KMS-11 (cell line): ENCODE measurements around the gene ZNF697.

Source experiments
- H2AFZ ChIP-seq: fragments of 200-600 bp; sonication (generic); 2 replicates; pipeline ENCODE4 v1.6.1; 2016; ENCODE audit warnings: antibody characterized with exemption, mixed run types, low read depth
- H3K27ac ChIP-seq: fragments of 200-600 bp; sonication (generic); 2 replicates; pipeline ENCODE4 v1.6.1; 2016; ENCODE audit warnings: mild to moderate bottlenecking, mixed run types
- H3K27me3 ChIP-seq: fragments of 200-600 bp; sonication (generic); 2 replicates; pipeline ENCODE4 v1.6.1; 2017; ENCODE audit warnings: mild to moderate bottlenecking, low read depth, mixed run types, moderate library complexity; ENCODE audit not compliant: insufficient read depth
- H3K36me3 ChIP-seq: fragments of 200-600 bp; sonication (generic); 2 replicates; pipeline ENCODE4 v1.6.1; 2017; ENCODE audit warnings: mild to moderate bottlenecking, mixed run types; ENCODE audit not compliant: insufficient read depth
- H3K4me1 ChIP-seq: fragments of 200-600 bp; sonication (generic); 2 replicates; pipeline ENCODE4 v1.6.1; 2016; ENCODE audit warnings: mild to moderate bottlenecking, low read depth, mixed run types; ENCODE audit not compliant: poor library complexity, severe bottlenecking
- H3K4me2 ChIP-seq: fragments of 200-600 bp; sonication (generic); 2 replicates; pipeline ENCODE4 v1.7.0; 2016; ENCODE audit warnings: mild to moderate bottlenecking, mixed run types
- H3K4me3 ChIP-seq: fragments of 200-600 bp; sonication (generic); IDR thresholded peaks from 2 replicates; pipeline ENCODE4 v1.6.1; 2017; ENCODE audit warnings: low read depth, low read length, mixed read lengths; ENCODE audit not compliant: insufficient read depth
- H3K79me2 ChIP-seq: fragments of 200-600 bp; sonication (generic); 2 replicates; pipeline ENCODE4 v1.6.1; 2016; ENCODE audit warnings: low read depth, mixed run types; ENCODE audit not compliant: insufficient read depth
- H3K9ac ChIP-seq: fragments of 200-600 bp; sonication (generic); 2 replicates; pipeline ENCODE4 v1.6.1; 2016; ENCODE audit warnings: mild to moderate bottlenecking, mixed run types
- H4K20me1 ChIP-seq: fragments of 200-600 bp; sonication (generic); 2 replicates; pipeline ENCODE4 v1.6.1; 2016; ENCODE audit warnings: mild to moderate bottlenecking, mixed run types; ENCODE audit not compliant: insufficient read depth
- TF ChIP-seq, protein P1 (sequence below): fragments of 200-600 bp; sonication (generic); conservative IDR thresholded peaks from 2 replicates; pipeline ENCODE4 v1.6.1; 2017; ENCODE audit warnings: low read depth, mild to moderate bottlenecking, antibody characterized with exemption, low read length, moderate library complexity, mixed read lengths

Gene ZNF697

DNA sequence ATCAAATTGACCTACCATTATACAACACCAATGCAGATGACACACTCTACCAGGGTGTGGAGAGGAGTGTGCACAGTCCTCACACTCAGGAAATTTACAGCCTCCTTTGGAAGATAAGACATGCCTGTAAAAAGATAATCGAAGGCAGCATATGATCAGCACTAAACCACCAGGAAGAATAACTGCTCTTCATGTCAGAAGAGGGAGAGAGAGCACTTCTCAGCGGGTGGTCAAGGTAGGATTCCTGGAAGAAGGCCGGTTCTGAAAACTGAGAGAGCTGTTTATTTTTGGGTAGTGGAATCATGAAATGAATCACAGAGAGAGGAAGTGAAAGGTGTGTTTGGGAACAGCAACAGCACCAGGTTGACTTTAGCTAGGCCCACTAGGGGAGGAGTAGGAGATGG is 14.0 kb upstream of the ZNF697 start:
- Histone ChIP-seq H3K4me2 (no peak overlapping the region), H3K4me1 (peaks cover 9% of the 10 kb centered on the region), H2AFZ (no peak overlapping the region)

DNA sequence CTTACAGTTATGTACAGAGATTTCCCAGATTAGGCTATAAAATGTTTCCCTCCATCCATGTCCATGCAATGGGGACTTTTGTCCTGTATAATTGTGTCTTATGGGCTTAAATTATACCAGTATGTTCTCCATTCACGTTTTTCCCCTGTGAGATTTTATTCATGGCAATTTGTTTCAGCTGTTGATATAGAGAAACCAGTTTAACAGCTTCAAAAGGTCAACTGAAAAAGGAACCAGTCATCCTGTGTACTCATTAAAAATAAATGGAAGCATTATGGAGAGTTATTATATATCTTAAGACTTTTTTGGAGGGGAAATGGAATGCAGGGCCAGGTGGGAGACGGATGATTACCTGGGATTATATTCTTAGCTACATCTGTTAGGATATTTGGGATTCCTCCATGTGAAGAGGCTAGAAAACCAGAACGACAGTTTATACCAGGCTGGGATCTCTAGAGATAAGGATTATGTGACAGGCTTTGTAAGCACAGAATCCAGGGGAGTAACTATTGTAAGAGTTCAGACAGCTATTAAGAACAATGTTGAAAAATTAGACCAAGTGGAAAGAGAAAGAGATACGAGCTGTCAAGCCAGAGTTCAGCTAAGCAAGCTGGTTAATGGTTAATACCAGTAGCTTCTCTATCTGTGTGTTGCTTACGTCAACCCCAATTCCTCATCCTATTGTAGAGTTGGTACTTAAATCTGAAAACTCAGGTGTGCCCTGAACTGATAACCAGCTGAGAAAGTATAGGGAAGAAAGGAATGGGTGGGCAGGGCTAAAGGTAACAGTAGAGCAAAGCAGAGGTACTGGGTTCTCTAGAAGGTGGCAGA is 12.4 kb upstream of the ZNF697 start:
- H3K4me1 ChIP-seq: peaks cover 13% of the 10 kb centered on the region
- H3K9ac ChIP-seq: no peak overlapping the region
- no peak overlapping the region for H2AFZ ChIP-seq
- no peaks in the 10 kb centered on the region for H3K36me3 ChIP-seq
- no peaks in the 10 kb centered on the region for H4K20me1 ChIP-seq
- H3K4me2 ChIP-seq: no peak overlapping the region
- no peaks in the 10 kb centered on the region for H3K79me2 ChIP-seq
- no peaks in the 10 kb centered on the region for H3K27me3 ChIP-seq
- no peak overlapping the region for H3K27ac ChIP-seq
- no peak overlapping the region for H3K4me3 ChIP-seq
- TF ChIP-seq, protein P1, sequence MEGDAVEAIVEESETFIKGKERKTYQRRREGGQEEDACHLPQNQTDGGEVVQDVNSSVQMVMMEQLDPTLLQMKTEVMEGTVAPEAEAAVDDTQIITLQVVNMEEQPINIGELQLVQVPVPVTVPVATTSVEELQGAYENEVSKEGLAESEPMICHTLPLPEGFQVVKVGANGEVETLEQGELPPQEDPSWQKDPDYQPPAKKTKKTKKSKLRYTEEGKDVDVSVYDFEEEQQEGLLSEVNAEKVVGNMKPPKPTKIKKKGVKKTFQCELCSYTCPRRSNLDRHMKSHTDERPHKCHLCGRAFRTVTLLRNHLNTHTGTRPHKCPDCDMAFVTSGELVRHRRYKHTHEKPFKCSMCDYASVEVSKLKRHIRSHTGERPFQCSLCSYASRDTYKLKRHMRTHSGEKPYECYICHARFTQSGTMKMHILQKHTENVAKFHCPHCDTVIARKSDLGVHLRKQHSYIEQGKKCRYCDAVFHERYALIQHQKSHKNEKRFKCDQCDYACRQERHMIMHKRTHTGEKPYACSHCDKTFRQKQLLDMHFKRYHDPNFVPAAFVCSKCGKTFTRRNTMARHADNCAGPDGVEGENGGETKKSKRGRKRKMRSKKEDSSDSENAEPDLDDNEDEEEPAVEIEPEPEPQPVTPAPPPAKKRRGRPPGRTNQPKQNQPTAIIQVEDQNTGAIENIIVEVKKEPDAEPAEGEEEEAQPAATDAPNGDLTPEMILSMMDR: no peak

More for the DNA sequence above, 14.0 kb upstream of the ZNF697 start:
- Histone ChIP-seq H4K20me1 (no peaks in the 10 kb centered on the region), H3K79me2 (no peaks in the 10 kb centered on the region), H3K36me3 (no peaks in the 10 kb centered on the region), H3K4me3 (no peak overlapping the region), H3K27ac (no peak overlapping the region), H3K27me3 (no peaks in the 10 kb centered on the region), H3K9ac (no peak overlapping the region)
- TF ChIP-seq, protein P1: no peak

DNA sequence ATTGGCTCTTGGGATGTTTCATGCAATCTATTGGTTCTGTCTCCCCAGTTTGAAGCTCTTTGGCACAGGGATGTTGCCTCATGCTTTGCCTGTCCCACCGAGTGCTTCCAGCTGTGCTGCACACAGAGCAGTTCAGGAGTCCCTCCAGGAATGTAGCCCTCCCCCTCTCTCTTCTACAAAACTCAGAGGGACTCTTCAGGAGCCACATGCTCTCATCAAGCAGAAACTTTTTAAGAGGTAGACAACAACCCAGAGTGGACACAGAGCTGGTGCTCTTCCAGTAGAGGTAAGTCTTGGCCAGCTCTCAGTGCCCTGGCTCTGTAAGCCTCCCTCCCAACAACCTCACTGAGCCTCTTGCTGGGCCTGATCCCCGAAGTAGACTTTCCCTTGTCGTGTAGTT is 11.6 kb upstream of the ZNF697 start:
- no peak overlapping the region for H3K27ac ChIP-seq
- no peak overlapping the region for H3K4me2 ChIP-seq
- H3K9ac ChIP-seq: no peak overlapping the region

DNA sequence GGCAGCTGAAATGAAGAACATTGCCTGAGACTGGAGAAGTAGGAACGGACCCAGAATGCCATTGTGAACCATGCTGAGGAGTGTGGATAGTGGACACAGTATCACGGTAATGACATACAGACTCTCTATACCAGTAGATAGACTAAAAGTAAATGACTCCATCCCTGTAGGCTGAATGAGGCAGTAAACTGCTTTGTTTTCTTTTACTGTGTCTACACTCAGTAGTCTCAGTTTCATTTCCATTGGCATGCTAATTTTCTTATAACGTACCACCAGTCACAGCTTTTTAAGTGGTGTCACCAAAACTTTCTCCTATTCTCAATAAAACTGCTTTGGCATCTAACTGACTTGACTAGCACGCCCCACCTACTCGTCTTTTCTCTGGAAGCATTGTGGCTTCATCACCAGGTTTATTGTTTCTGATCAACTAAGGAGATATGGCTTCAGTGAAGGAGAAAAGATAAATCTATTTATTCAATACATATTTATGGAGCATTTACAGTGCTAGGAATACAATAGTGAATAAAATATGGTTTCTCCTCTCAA is 8.4 kb upstream of the ZNF697 start:
- Histone ChIP-seq H3K9ac (no peak overlapping the region), H2AFZ (no peak overlapping the region), H3K4me1 (peaks cover 5% of the 10 kb centered on the region), H3K79me2 (no peaks in the 10 kb centered on the region), H3K4me2 (no peak overlapping the region), H3K36me3 (no peaks in the 10 kb centered on the region), H4K20me1 (no peaks in the 10 kb centered on the region), H3K4me3 (no peak overlapping the region), H3K27ac (no peak overlapping the region), H3K27me3 (no peaks in the 10 kb centered on the region)
- TF ChIP-seq, protein P1: no peak

More for the DNA sequence above, 11.6 kb upstream of the ZNF697 start:
- H4K20me1 ChIP-seq: no peaks in the 10 kb centered on the region
- H3K4me3 ChIP-seq: no peak overlapping the region
- no peaks in the 10 kb centered on the region for H3K36me3 ChIP-seq
- TF ChIP-seq, protein P1: no peak
- peaks cover 13% of the 10 kb centered on the region for H3K4me1 ChIP-seq
- H3K27me3 ChIP-seq: no peaks in the 10 kb centered on the region
- no peaks in the 10 kb centered on the region for H3K79me2 ChIP-seq
- H2AFZ ChIP-seq: no peak overlapping the region
